BE2C (cell line): Measurements from ENCODE around the gene MARK3.
A peak's percentile ranks its signal among the peaks of the same experiment; 100 is the strongest.
"Not testable (repeated sequence)": the region's sequence is repeated elsewhere in the genome, so short reads cannot be mapped to it uniquely, and the experiment has no call there.

Source experiments
- DNase-seq: peaks from one replicate; pipeline ENCODE4 v3.0.0-alpha.2; 2020
- H3K27me3 ChIP-seq: fragments of 250-450 bp; sonication (Bioruptor Pico); 2 replicates; pipeline ENCODE4 v1.5.1; 2020; ENCODE audit warnings: mild to moderate bottlenecking
- H3K36me3 ChIP-seq: fragments of 250-450 bp; sonication (Bioruptor Pico); 2 replicates; pipeline ENCODE4 v1.5.1; 2020; ENCODE audit warnings: mild to moderate bottlenecking
- H3K4me1 ChIP-seq: fragments of 250-450 bp; sonication (Bioruptor Pico); 2 replicates; pipeline ENCODE4 v1.5.1; 2020
- H3K4me3 ChIP-seq: 2 replicates; pipeline ENCODE4 v1.5.1; 2011; ENCODE audit warnings: low read depth, low read length
- H3K9me3 ChIP-seq: fragments of 250-450 bp; sonication (Bioruptor Pico); 2 replicates; pipeline ENCODE4 v1.5.1; 2020
- CTCF ChIP-seq: IDR thresholded peaks from 2 replicates; pipeline ENCODE4 v1.5.1; 2012; ENCODE audit warnings: mild to moderate bottlenecking, low read depth, low read length

Gene MARK3

GRCh38 chr14:103521951-103522563 lies 136.8 kb downstream of the MARK3 start:
- H3K4me1 ChIP-seq, result peaks cover 28% of the 10 kb centered on the region
- H3K9me3 ChIP-seq, result no peaks in the 10 kb centered on the region
- peaks cover 10% of the 10 kb centered on the region for H3K27me3 ChIP-seq
- no peak for TF ChIP-seq CTCF
- peak; percentile 61 for DNase-seq
- peaks cover 26% of the 10 kb centered on the region for H3K36me3 ChIP-seq
- peak overlapping the region; percentile 78 for H3K4me3 ChIP-seq

- H3K4me3 ChIP-seq, result peak within 1 kb of the TSS; percentile 78
Measured at GRCh38 chr14:103522649-103523574, 137.7 kb downstream of the MARK3 start, which contains the start of gene CKB. Gene CKB, minus strand, starts transcription at chr14:103522830. Its CDS starts 337 bp downstream, at chr14:103522493.

GRCh38 chr14:103523575-103523954 lies 138.3 kb downstream of the MARK3 start:
- Histone ChIP-seq H3K4me3 (no peak overlapping the region), H3K4me1 (peaks cover 33% of the 10 kb centered on the region), H3K36me3 (peaks cover 26% of the 10 kb centered on the region), H3K9me3 (no peaks in the 10 kb centered on the region), H3K27me3 (peaks cover 10% of the 10 kb centered on the region)
- TF ChIP-seq CTCF, result no peak
- DNase-seq, result no peak

More at GRCh38 chr14:103522649-103523574, 137.7 kb downstream of the MARK3 start, which contains the start of gene CKB:
- Histone ChIP-seq H3K9me3 (no peaks in the 10 kb centered on the region), H3K27me3 (peaks cover 10% of the 10 kb centered on the region), H3K36me3 (peaks cover 26% of the 10 kb centered on the region), H3K4me1 (peaks cover 31% of the 10 kb centered on the region)
- peak; percentile 88 for DNase-seq
- no peak for TF ChIP-seq CTCF

- Histone ChIP-seq H3K9me3 (no peaks in the 10 kb centered on the region), H3K4me3 (no peak overlapping the region), H3K27me3 (peaks cover 10% of the 10 kb centered on the region), H3K4me1 (peaks cover 27% of the 10 kb centered on the region), H3K36me3 (peaks cover 23% of the 10 kb centered on the region)
- DNase-seq, result no peak
- no peak for TF ChIP-seq CTCF
Measured at GRCh38 chr14:103524002-103524935, 139.1 kb downstream of the MARK3 start.

- Histone ChIP-seq H3K4me1 (peaks cover 13% of the 10 kb centered on the region), H3K36me3 (peaks cover 18% of the 10 kb centered on the region), H3K27me3 (peaks cover 10% of the 10 kb centered on the region)
- H3K4me3 ChIP-seq, DNase-seq, H3K9me3 ChIP-seq: not testable (repeated sequence)
Measured at GRCh38 chr14:103525430-103526246, 140.4 kb downstream of the MARK3 start.
